ENCODE measurements around the gene PIGM.

PIGM gene

GRCh38 chr1:160069460-160070231, 37.9 kb upstream of the PIGM start, which contains the start of gene KCNJ10:
Gene KCNJ10 (minus strand): TSS chr1:160070160. CDS start chr1:160042532, 27,628 bp downstream.
- Histone ChIP-seq H3K27me3 (peaks cover 20% of the 10 kb centered on the region), H3K4me3 (ENCODE audit: low read depth, low read length) (peak within 1 kb of the TSS; percentile 76)

DNA sequence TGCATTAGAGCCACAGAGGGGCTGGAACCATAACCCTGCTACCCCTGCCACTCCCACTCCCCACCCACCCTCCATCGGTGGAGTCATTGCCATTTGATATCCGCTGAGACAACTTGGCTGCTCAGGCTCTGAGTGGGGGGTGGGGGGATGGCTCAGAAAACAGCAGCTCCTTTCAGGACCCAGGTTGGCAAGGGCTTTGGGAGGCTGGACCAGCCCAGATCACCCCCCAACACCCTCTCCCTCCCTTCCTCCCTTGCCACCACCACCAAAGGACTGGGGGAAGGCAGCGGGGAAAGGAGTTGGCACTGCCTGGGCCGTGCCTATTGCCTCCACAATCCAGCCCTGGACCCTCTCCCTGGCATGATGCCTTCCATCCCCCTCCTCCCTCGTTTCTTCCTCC, 36.4 kb upstream of the PIGM start:
- Histone ChIP-seq H3K4me1 (peaks cover 3% of the 10 kb centered on the region; the same call in 1 of the 2 replicates), H3K4me3 (ENCODE audit: low read depth, low read length) (no peak overlapping the region), H3K9me3 (no peaks in the 10 kb centered on the region), H3K36me3 (no peaks in the 10 kb centered on the region), H3K27me3 (peaks cover 18% of the 10 kb centered on the region)
- no peak for DNase-seq
- TF ChIP-seq, protein P1, sequence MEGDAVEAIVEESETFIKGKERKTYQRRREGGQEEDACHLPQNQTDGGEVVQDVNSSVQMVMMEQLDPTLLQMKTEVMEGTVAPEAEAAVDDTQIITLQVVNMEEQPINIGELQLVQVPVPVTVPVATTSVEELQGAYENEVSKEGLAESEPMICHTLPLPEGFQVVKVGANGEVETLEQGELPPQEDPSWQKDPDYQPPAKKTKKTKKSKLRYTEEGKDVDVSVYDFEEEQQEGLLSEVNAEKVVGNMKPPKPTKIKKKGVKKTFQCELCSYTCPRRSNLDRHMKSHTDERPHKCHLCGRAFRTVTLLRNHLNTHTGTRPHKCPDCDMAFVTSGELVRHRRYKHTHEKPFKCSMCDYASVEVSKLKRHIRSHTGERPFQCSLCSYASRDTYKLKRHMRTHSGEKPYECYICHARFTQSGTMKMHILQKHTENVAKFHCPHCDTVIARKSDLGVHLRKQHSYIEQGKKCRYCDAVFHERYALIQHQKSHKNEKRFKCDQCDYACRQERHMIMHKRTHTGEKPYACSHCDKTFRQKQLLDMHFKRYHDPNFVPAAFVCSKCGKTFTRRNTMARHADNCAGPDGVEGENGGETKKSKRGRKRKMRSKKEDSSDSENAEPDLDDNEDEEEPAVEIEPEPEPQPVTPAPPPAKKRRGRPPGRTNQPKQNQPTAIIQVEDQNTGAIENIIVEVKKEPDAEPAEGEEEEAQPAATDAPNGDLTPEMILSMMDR (IDR thresholded peaks at IDR 0.05; ENCODE audit: low read depth, low read length): no peak

More at GRCh38 chr1:160069460-160070231, 37.9 kb upstream of the PIGM start, which contains the start of gene KCNJ10:
- no peak for DNase-seq
- Histone ChIP-seq H3K36me3 (no peaks in the 10 kb centered on the region), H3K9me3 (no peaks in the 10 kb centered on the region), H3K4me1 (peaks cover 3% of the 10 kb centered on the region; the same call in 1 of the 2 replicates)
- TF ChIP-seq, protein P1 (IDR thresholded peaks at IDR 0.05; ENCODE audit: low read depth, low read length): no peak

DNA sequence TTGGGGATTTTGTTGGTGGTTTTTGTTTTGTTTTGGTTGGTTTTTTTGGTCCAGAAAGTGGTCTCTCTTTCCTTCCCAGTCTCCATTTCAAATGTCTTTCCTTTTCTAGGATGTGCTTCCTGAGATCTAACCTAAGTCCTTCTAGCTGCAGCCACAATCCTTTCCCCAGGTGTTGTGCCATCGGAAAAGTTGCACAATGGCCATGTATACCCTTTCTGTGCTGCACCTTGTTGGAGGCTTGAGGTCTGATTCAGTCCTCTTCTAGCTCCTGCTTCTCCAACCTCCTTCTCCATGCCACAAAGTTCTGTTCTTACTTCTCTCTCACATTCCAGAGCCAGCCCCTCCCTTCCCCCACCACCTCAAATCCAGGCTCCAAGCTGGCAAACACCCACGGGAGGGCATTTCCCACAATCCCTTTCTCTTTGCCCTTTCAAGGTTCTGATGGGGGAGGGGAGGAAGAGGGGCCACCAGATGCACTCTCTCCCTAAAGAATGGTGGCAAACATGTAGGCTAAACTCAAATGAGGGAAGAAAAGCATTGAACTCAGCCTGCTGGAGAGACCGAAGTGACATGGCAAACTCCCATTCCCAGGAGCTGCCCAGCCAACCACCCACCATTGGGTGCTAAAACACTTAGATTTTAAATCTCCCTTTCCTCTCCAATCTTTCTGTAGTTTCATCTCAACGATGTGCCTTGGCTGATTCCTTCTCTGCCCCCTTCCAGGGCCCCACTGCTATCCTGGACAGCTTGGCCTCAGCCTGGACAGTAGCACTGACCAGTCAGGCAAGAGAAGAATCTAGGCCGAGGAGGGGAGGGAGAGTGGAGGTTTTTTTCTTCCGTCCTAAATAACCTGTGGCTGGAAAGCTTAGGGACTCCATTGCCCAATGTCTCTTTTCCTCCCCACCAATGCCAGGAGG, 35.3 kb upstream of the PIGM start:
- Histone ChIP-seq H3K4me1 (peaks cover 3% of the 10 kb centered on the region; the same call in 1 of the 2 replicates), H3K27me3 (peaks cover 17% of the 10 kb centered on the region)
- DNase-seq: no peak

DNA sequence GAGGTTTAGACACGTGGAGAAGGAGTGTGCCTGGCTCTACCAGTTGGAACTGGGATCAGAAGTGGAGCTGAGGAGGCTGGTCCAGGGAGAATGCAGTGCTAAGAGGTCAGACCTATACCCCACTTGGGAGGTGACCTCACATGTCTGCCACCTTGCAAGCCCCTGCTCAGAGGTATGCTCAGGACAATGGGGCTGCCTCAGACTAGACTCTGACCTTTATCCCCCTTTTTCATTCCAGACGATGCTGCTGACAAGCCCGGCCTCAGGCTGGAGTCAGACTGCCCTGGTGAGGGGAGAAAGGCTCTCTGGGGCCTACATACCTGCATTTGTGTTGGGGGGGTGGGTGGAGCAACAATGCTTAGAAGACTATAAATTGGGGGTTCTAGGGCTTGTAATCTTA, 33.0 kb upstream of the PIGM start:
- TF ChIP-seq, protein P1 (IDR thresholded peaks at IDR 0.05; ENCODE audit: low read depth, low read length): no peak
- Histone ChIP-seq H3K4me1 (peaks cover 1% of the 10 kb centered on the region; the same call in 1 of the 2 replicates), H3K36me3 (no peaks in the 10 kb centered on the region), H3K27me3 (peaks cover 7% of the 10 kb centered on the region), H3K4me3 (ENCODE audit: low read depth, low read length) (no peak overlapping the region), H3K9me3 (no peaks in the 10 kb centered on the region)
- DNase-seq: no peak

More for the DNA sequence above, 35.3 kb upstream of the PIGM start:
- Histone ChIP-seq H3K36me3 (no peaks in the 10 kb centered on the region), H3K4me3 (ENCODE audit: low read depth, low read length) (no peak overlapping the region), H3K9me3 (no peaks in the 10 kb centered on the region)
- TF ChIP-seq, protein P1 (IDR thresholded peaks at IDR 0.05; ENCODE audit: low read depth, low read length): no peak

- no peaks in the 10 kb centered on the region for H3K4me1 ChIP-seq
- no peaks in the 10 kb centered on the region for H3K36me3 ChIP-seq
- DNase-seq: no peak
- H3K27me3 ChIP-seq: peaks cover 6% of the 10 kb centered on the region
- H3K4me3 ChIP-seq (ENCODE audit: low read depth, low read length): no peak overlapping the region
- TF ChIP-seq, protein P1 (IDR thresholded peaks at IDR 0.05; ENCODE audit: low read depth, low read length): no peak
- no peaks in the 10 kb centered on the region for H3K9me3 ChIP-seq
Observed at GRCh38 chr1:160064164-160064563, 32.4 kb upstream of the PIGM start.

Measured in BE2C (cell line).